Islet of Langerhans (tissue), 1 donor: ENCODE data around the gene TTC6.

ENCODE experiments used
- FAIRE-seq: peaks from one replicate; lab custom pipeline; 2011; peaks lifted over from hg19 to GRCh38; lab: Jason Lieb, UNC

Gene TTC6

GRCh38 chr14:37597914-37598746, 2.7 kb downstream of the TTC6 start:
- FAIRE-seq = no peak

- no peak for FAIRE-seq
Measured at GRCh38 chr14:37598747-37599506, 3.5 kb downstream of the TTC6 start.

- FAIRE-seq = no peak
Measured at GRCh38 chr14:37599507-37600368, 4.3 kb downstream of the TTC6 start.

- FAIRE-seq = no peak
Measured at GRCh38 chr14:37600880-37601741, 5.7 kb downstream of the TTC6 start.

- FAIRE-seq = no peak
Measured at GRCh38 chr14:37601865-37602264, 6.4 kb downstream of the TTC6 start.

GRCh38 chr14:37602605-37603453, 7.4 kb downstream of the TTC6 start:
- FAIRE-seq = no peak

GRCh38 chr14:37603688-37604251, 8.3 kb downstream of the TTC6 start:
- no peak for FAIRE-seq

- FAIRE-seq = no peak
Measured at GRCh38 chr14:37606678-37607077, 11.2 kb downstream of the TTC6 start.

GRCh38 chr14:37608649-37609048, 13.2 kb downstream of the TTC6 start:
- no peak for FAIRE-seq

- FAIRE-seq = no peak
Measured at GRCh38 chr14:37610945-37611523, 15.6 kb downstream of the TTC6 start.

GRCh38 chr14:37615582-37616289, 20.3 kb downstream of the TTC6 start:
- FAIRE-seq = no peak

GRCh38 chr14:37616853-37617252, 21.4 kb downstream of the TTC6 start:
- no peak for FAIRE-seq

- FAIRE-seq = no peak
Measured at GRCh38 chr14:37617864-37618365, 22.5 kb downstream of the TTC6 start.

GRCh38 chr14:37618498-37619028, 23.1 kb downstream of the TTC6 start:
- FAIRE-seq = no peak

GRCh38 chr14:37620856-37621255, 25.4 kb downstream of the TTC6 start:
- no peak for FAIRE-seq

- FAIRE-seq = no peak
Measured at GRCh38 chr14:37622231-37622923, 26.9 kb downstream of the TTC6 start.

- FAIRE-seq = no peak
Measured at GRCh38 chr14:37623426-37623951, 28.1 kb downstream of the TTC6 start.

- no peak for FAIRE-seq
Measured at GRCh38 chr14:37623971-37624370, 28.5 kb downstream of the TTC6 start.
